Hematopoietic multipotent progenitor cell treated with erythropoietin and hydrocortisone succinate and interleukin-3 and kit ligand, for 6 days (in vitro differentiated cells): ENCODE results near the gene C3orf70.
"Not testable (repeated sequence)": the region's sequence is repeated elsewhere in the genome, so short reads cannot be mapped to it uniquely, and the experiment has no call there.

Experiments used
- DNase-seq: peaks from one replicate; pipeline ENCODE4 v3.0.0-alpha.2; 2015

The C3orf70 gene

DNA sequence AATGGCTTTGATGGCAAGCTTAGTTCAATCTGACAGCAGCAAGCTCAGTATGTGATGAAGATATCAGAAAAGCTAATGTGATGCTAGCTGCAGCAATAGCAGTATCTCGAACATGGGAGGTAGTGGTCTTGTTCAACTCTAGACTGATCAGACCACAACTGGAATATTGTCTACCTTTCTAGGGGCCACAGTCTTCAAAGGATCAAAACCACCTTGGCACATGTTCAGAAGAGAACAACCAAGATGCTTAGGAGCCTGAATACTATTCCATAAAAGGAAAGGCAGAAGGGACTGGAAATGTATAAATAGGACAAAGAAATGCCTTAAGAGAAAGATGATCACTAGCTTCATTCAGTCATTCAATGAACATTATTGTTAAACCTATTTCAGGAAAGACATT, 2.3 kb downstream of the C3orf70 start:
- DNase-seq: no peak

DNA sequence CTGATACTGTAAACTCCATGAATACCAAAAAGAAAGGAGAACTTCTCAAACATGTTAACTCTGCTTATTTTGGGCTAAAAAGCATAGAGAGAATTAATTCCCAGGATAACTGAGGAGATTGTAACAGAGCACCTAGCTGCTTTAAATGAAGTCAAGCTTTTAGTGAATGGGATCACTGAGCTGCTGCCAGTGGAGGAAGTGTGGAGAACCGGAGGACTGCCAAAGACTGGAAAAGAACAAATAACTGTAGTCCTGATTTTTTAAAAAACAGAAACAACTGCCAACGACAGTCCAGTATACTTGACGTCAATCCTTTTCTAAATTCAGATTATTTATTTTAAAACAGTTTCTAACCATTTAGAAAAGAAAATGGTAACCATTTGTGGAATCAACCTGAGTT, 3.3 kb downstream of the C3orf70 start:
- DNase-seq: no peak

DNA sequence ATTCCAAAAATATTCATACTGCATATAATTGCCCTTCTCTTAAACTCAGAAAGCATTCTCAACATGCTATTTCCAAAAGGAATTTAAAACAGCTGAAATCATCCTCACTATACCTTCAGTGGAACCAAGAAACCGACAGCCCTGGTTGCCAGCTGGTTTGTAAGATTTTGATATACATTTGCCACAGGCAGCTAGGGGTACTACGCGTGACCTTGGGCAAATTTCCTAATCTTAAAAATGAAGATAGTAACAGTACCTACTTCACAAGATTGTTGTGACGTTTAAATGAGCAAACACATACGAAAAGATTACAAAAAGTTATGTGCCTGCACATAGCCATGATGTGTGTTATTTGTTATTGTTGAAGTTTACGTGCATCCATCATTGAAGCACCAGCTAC, 7.3 kb downstream of the C3orf70 start:
- no peak for DNase-seq

DNA sequence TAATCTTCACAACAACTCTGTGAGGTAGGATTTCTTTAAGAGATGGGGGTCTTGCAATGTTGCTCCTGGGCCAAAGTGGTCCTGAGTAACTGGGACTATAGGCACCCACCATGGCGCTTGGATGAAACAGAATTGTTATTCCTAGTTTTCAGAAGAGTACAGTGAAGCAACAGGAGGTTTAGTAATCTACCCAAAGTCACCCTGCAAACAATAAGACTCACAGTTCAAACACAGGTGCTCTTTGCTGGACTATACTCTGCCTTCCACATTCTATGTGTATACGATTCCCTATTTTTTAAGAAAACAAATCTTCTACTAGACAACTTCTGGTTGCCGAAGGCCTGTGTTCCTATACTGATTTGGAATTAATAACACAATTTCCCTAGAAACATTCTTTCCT, 8.1 kb downstream of the C3orf70 start:
- no peak for DNase-seq

DNA sequence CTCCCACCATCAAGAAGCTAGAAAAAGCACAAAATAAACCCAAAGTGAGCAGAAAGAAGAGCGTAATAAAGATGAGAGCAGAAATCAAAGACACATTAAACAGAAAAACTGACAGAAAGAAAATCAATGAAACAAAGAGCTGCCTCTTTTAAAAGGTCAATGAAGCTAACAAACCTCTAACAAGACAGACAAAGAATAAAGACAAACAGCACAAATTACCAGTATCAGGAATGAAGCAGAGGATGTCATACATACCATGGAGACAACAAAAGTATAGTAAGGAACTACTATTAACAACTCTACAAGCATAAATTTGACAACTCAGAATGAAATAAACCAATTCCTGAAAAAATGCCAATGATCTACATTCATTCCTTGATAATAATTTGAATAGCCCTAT, 15.0 kb downstream of the C3orf70 start:
- DNase-seq: no peak

DNA sequence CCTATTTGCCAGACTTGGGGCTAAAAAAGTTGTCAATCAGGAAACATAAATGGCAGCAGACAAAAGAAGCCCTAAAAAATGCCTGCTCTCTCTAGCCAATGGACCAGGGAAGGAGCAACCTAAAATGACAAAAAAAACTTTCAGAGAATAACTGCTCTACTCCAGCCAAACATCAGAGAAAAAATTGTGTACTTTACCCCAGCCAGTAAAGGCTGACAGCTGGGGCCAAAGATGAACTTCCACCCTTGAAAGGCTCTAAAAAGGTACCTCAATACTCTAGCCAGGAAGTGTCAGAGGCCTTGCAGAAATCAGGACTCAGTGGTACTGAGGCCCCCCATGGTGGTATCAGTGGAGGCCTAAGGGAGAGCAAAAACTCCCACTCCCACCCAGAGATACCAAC, 18.4 kb downstream of the C3orf70 start:
- DNase-seq: no peak

DNA sequence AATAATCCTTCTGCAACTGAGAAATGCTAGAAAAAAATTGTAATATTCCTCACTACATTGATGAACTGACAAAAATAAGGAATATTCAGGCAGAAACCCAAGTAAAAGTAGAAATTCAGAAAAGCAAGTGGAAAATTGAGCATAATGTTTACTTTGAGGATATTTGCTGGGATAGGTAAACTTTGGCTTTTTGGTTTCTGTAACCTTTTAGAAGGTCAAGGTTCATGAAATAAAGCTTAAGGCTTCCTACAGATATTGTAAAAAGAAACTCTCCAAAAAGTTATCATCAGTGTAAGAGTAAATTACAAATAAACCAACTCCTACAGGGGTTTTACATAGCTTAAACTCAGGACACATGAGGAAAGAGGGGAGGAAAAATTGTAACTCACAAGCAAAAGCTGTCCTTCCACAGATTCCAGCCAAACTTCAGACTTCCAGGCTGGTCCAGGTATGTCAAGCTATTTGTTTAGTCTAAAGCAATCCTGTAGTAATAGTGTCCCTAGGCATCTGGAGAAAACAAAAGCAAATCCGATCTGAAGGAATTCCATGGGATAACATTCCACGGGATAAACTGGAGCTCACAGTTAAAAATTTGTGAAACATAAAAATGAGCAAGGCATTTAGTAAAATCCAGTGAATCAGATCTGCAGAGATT, 21.1 kb downstream of the C3orf70 start:
- no peak for DNase-seq

DNA sequence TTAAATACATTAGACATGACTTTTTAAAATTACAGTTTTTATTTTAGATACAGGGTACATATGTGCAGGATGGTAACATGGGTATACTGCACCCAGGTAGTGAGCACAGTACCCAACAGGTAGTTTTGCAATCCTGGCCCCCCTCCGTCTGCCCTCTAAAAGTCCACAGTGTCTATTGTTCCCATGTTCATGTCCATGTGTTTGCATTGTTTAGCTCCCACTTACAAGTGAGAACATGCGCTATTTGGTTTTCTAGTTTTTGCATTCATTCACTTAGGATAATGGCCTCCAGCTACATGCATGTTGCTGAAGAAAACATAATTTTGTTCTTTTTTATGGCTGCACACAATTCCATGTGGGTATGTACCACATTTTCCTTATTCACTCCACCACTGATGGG, 23.8 kb downstream of the C3orf70 start:
- DNase-seq: no peak

DNA sequence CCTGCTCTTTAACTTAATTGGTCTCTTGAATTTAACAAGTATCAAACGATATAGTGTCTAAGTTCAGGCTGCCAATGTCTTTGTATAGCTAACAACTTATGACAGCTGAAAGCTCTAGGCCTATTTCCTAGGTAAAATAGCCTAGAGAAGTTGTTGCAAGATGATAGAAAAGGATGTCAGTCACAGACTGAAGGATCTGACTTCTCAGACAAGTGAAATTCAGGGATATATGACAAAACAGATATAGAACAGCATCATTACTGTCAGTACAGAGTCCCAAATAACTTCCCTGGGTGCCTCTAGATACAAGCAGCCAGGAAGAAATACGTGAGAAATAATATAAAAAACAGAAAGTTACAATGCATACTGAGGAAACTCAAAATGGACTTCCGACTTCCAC, 26.7 kb downstream of the C3orf70 start:
- no peak for DNase-seq

DNA sequence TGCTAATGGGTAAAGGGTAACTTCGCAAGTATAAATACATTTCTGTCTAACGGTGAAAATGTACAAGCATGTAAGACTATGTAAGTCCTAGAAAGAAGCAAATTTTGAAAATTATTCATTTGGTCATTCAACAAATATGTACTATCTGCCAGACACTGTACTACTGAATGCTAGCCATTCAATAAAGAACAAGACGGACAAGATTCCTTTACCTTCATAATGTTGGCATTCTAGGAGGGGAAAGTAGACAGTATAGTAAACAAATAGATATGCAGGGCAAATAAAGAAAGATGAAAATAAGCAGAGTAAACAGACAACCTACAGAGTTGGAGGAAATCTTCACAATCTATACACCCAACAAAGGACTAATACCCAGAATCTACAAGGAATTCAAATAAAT, 32.7 kb downstream of the C3orf70 start:
- no peak for DNase-seq

DNA sequence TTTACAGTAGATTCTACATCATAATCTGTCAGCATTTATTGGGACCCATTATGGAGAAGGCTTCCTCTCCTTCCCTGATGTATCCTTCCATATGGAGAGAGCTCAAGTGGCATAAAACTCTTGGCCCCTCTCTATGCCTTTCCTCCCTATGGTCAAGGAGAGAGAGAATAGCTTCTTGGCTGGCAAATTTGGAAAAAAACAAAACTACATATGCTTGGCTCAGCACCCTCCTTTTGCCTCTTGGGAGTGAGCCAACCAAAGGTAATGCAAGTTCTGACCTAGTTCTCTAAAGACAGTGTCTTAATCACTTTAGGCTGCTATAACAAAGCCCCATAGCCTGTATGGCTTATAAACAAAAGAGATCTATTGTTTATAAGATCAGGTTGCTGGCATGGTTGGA, 37.5 kb downstream of the C3orf70 start:
- DNase-seq: no peak

DNA sequence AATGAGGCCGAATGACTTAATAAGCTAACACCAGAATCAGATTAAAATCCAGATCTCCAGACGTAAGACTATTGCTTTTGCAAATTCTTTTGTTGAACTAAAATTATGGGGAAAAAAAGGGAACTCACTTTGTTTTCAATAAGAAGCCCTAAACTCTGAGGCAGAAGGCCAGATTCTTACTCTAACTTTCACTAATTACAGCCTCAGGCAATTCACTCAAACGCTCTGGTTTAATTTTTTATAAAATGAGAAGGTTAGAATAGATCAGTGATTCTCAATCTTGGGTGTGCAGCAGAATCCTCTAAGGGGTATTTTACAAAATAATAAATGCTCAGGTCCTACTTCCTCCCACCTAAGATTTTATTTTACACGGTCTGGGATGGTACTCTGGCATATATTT, 38.1 kb downstream of the C3orf70 start:
- DNase-seq: no peak

DNA sequence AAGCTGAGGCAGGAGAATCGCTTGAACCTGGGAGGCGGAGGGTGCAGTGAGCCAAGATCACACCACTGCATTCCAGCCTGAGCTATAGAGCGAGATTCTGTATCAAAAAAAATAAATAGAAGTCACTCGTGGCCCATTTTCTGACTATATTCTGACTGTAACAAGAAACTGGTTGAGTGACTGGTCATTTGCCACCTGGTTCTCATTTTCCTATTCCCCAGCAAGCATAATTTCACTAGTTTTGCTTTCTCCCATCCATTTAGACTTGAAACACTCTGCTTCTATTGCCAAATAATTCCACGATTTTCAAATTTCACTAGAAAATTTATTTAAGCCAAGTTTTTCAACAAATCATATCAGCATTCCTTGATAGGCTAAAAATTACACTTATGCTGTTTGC, 40.7 kb downstream of the C3orf70 start:
- DNase-seq: no peak

DNA sequence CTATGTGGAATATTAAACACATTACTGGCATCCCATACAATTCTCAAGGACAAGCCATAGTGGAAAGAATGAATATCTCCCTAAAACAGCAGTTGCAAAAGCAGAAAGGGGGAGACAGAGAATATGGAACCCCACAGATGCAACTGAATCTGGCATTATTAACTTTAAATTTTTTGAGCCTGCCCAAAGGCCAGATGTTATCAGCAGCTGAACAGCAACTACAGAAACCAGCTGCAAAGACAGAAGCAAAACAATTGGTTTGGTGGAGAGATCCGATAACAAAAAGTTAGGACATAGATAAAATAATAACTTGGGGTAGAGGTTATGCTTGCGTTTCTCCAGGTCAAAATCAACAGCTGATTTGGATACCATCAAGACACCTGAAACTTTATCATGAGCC, 43.8 kb downstream of the C3orf70 start:
- DNase-seq: not testable (repeated sequence)

DNA sequence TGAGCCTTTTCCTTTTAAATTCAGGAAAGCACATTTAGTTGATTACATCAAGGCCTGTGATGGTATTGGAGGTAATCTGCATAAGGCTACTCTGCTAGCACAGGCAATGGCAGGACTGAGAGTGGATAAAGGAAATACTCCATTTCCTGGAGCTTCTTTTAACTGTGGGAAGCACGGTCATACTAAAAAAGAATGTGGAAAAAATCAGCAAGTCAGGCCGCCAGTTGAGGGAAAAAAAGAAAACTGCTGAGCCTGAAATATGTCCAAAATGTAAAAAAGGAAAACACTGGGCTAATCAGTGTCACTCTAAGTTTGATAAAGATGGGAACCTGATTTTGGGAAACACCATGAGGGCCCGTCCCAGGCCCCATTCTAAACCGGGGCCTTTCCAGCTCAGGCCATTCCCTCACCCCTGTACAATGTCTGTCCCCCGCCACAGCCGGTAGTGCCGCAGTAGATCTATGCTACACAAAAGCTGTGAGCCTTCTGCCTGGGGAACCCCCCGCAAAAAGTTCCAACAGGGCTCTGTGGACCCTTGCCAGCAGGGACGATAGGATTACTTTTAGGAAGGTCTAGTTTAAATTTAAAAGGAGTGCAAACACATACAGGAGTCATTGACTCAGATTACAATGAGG, 46.5 kb downstream of the C3orf70 start:
- not testable (repeated sequence) for DNase-seq

DNA sequence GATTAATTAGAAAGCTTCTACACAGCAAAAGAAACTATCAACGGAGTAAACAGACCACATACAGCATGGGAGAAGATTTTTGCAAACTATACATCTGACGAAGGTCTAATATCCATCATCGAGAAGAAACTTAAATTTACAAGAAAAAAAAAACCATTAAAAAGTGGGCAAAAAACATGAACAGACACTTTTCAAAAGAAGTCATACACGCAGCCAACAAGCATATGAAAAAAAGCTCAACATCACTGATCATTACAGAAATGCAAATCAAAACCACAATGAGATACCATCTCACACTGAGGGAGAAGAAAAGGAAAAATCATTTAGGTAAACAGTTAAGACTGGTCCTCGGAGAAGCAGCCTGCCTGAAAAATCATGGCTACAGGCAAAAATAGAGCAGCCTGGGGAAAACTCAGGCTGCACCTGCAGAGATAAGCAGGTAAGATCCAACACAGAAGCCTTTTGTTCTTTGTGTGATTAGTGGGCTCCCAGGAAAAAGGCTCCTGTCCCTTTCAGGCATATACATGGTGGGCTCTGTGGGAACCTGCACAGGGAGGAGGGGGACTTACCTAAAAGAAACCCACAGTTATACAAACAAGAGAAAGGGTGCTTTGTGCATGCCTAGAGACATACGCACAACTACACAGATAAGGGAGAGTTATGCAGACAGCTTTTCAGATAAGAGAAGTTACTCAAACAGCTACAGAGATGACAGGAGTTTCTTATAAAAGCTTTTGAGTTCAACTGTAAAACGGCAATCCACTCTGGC, 49.3 kb downstream of the C3orf70 start:
- DNase-seq: no peak

DNA sequence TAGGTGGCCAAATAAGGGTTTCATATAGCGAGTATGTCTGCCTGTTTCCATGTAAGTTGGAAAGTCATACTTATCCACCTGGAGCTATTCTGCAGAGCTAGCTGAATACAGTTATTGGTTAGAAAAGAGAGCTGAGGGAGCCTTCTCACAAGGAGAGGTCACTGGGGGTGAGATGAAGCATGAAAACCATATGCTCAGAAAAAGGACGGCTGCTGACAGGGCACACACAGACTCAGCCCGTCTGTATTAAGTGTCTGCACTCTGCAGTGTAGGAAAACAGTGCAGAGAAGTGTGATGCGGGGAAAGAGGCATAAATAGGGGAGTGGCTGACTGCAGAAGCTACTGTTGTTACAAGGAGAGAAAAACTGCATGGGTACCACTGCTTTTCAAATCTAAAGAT, 58.2 kb downstream of the C3orf70 start:
- no peak for DNase-seq

DNA sequence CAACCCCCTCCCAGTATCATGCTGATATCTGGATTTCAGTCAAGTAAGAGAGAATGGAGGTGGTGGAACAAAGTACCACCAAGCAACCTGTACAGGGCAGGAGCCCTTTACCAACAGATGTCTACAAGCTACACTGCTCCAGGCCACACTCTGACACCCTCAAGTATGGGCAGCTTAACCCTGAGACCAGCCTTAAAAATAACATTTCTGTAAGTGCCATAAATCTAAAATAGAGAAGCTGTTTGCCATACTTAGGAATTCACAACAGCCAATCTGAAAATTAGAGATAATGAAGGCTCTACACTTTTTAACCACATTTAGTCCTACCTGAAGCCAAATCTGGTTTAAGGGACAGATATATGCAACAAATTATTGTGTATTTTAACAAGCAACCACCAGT, 59.7 kb downstream of the C3orf70 start:
- DNase-seq: no peak

DNA sequence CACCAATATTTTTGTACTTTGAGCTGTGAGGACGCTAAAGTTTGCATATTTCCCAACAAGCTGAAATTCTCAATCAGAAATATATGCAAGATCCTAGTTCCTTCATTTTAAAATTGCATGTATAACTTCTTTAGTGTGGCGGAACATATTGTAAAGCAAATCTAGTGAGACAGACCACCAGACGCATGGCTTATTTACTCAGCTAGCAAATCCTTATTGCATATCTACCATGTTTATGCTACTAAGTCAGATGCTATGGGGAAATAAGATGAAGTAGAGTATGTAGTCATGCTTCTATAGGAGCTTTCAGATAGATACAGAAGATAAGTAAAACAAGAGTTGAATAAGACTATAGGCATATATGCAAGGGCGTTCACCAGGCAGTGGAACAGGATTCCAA, 62.0 kb downstream of the C3orf70 start:
- DNase-seq: no peak

DNA sequence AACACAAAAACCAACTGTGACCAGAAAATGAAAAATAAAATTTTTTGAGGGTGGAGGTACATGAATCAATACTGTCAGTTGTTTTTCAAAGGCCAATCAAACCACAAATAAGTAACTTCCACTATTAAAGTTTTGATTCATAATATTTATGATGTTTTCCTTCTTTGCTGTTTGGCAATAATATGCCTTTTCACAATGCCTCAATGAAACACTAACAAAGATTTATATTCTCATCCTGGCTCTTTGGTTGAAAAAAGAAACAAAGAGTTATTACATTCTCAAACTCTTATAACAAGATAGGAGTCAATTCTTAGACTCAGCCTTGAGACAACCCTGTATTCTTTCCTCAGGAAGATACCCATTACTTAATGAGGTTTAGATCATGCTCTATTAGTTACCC, 63.1 kb downstream of the C3orf70 start:
- DNase-seq: no peak

DNA sequence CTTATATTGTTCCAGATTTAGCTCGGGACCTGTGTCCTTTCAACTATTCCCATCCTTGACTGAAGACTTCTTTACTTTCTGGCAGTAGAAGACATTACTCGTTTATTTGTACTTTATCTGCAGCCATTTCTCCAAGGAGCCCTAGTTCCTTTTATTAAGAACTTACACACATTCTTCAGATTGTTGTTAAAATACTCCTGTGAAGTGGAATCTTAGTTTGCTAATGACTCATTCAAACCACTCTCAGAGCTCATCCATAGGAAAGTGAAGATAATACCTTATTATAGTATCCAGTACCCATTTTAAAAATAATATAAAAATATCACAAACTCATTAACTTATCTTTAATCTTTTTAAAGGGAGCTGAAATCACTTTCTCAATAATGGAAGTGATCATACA, 63.5 kb downstream of the C3orf70 start:
- no peak for DNase-seq

DNA sequence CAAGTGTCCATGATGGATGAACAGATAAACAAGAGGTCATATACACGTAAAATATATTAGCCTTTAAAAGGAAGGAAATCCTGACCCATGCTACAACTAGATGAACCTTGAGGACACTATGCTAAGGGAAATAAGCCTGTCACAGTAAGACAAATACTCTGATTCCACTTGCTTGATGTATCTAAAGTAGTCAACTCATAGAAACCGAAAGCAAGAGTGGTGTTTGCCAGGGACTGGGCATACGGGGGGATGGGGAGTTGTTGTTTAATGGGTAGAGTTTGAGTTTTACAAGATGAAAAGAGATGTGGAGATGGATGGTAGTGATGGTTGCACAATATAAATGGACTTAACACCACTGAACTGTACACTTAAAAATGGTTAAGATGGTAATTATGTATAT, 65.4 kb downstream of the C3orf70 start:
- DNase-seq: no peak

DNA sequence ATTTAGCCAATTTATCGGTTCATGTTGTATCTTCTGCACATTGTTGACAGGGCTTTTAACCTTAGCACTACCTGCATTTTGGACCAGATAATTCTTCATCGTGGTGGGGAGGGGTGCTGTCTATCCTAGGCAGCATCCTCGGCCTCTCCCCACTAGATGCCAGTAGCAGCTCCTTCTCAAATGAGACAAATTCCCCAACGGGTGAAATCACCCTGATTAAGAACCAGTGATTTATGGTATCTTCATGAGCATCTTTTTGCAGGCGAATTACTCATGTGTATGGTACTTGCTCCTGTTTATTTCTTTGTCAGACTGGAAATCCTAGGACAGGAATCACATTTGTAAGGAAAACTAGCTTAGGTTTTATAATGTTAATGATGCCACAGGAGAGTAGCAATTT, 68.0 kb downstream of the C3orf70 start:
- DNase-seq: no peak

DNA sequence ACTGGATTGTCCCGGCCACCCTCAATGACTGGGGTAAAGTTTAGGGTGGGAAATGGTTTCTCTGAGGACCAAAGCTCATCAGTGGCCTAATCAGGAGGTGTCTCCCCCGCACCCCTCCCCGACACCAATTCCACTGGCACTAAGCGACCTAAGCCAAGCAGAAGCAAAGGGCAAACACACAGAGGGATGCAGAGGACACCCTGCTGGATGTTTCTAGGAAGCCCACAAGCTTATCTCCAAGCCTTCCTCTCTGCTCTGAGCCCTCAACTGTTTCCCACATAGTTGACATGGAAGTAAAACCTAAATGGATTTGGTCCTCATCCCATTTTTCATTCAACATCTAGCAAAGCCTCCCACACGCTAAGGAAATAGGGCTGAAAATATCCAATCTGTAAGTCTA, 68.5 kb downstream of the C3orf70 start:
- DNase-seq: no peak

DNA sequence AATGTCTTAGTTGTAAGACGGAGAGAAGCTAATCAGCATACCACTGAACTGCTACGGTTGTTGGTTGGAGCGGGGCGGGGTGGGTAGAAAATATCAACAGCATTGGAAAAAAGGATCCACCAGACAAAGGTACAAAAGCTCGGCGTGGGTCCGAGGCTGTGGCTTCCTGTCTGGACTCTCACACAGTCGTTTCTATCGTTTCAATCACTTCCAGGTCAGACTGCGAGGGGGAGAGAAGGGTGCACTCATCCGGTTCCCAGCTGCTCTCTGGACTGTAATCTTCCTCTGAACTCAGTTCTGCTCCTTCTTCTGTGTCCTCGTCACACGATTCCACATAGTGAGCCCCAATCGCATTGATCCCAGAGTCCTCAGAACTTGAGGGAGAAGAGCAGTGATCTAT, 70.0 kb downstream of the C3orf70 start:
- no peak for DNase-seq
